Tibial nerve (tissue), 4 donors: Measurements from ENCODE around the gene PTPRR.

Source experiments
- EP300 ChIP-seq, 2 donors: sonication (generic); formaldehyde crosslinking; IDR thresholded peaks; one replicate each; pipeline ENCODE4 v1.6.1; 2017; ENCODE audit warnings: antibody characterized with exemption in 2 of 2, mild to moderate bottlenecking in 1 of 2
- POLR2A ChIP-seq, 2 donors: fragments of 450-650 bp; IDR thresholded peaks; one replicate each; pipeline ENCODE4 v1.6.1; 2017; ENCODE audit warnings: antibody characterized with exemption in 2 of 2, mild to moderate bottlenecking in 2 of 2, moderate library complexity in 2 of 2
- TF ChIP-seq, protein P1 (sequence below), 5 experiments: fragments of 200-600 bp in 3 of 5; fragments of 450-650 bp in 2 of 5; sonication (generic) in 3 of 5; IDR thresholded peaks; one replicate each; pipeline ENCODE4 v1.5.1; 2016 to 2019; ENCODE audit warnings: antibody characterized with exemption in 5 of 5, mild to moderate bottlenecking in 3 of 5, moderate library complexity in 2 of 5

DNA sequence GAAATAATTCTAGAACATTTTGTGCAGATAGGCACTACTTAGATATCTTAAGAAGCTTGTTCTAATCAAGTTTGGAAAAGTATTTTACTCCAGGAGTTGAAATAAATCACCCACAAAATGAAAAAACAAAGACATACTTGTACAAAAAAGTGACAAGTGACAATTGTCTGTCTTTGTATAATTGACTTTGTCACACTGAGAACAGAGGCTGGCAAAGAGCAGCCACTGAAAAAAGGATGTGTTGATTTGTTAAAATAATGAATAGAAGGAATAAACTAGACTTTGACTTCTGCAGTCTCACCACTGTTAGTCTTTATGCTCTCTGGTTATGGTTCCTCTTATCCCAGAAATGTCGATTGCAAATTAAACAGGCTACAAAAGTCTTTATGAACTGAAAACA is 77.6 kb downstream of the PTPRR start:
- TF ChIP-seq, protein P1, sequence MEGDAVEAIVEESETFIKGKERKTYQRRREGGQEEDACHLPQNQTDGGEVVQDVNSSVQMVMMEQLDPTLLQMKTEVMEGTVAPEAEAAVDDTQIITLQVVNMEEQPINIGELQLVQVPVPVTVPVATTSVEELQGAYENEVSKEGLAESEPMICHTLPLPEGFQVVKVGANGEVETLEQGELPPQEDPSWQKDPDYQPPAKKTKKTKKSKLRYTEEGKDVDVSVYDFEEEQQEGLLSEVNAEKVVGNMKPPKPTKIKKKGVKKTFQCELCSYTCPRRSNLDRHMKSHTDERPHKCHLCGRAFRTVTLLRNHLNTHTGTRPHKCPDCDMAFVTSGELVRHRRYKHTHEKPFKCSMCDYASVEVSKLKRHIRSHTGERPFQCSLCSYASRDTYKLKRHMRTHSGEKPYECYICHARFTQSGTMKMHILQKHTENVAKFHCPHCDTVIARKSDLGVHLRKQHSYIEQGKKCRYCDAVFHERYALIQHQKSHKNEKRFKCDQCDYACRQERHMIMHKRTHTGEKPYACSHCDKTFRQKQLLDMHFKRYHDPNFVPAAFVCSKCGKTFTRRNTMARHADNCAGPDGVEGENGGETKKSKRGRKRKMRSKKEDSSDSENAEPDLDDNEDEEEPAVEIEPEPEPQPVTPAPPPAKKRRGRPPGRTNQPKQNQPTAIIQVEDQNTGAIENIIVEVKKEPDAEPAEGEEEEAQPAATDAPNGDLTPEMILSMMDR (IDR thresholded peaks at IDR 0.05) = no peak
- TF ChIP-seq POLR2A (IDR thresholded peaks at IDR 0.05) (no peak), EP300 (IDR thresholded peaks at IDR 0.05) (no peak)
